Dermis microvascular lymphatic vessel endothelial cell (primary cell): ENCODE results near the gene TSHZ1. TPM values are rescaled to one million over a fixed set of nuclear protein-coding genes. Genes with fewer than 3 reads are reported as not detected.

ENCODE experiments used
- DNase-seq, 2 donors: peaks; one replicate each; pipeline versions ENCODE4 v3.0.0 to v3.0.0-alpha.2; 2010; ENCODE audit warnings: low read depth in 2 of 2
- total RNA-seq: library from RNA; depleted of rRNA; stranded (reverse); fragments of >200 nt; gene quantifications from 2 replicates; pipeline ENCODE4 v1.2.1, GENCODE V29; 2014

Gene TSHZ1
- total RNA-seq: 6.5 and 13.4 TPM in 2 replicates

- DNase-seq: peak; percentile 95
Observed at GRCh38 chr18:75210274-75211001, at the start of gene TSHZ1. TSHZ1 (plus strand) TSS chr18:75210797; CDS start chr18:75211877, 1,080 bp downstream.

GRCh38 chr18:75161256-75162028 is 49.2 kb upstream of the TSHZ1 start:
- DNase-seq: peak; percentile 9 to 56

- peak; percentile 7 to 40 for DNase-seq
Observed at GRCh38 chr18:75162467-75162866, 48.1 kb upstream of the TSHZ1 start.

DNA sequence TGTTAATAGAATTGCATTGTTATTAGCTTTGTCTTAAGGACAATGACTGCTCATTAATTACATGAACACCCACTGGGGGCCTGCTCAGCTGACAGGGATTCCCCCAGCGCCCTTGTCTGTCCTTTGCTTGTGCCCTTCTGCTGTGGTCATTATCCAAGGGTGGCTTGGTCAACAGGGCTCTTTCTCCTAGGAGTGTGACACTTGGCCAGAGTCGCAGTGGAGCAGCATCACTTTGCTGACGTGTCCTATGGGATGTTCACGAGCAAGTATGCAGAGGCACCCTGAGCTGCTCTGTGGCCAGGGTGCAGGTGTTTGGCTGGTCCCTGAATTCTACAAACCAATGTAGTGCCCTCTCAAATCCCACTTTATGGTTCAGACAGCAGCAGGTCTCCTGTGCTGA is 47.6 kb upstream of the TSHZ1 start:
- no peak for DNase-seq

- no peak for DNase-seq
Observed at GRCh38 chr18:75163736-75164135, 46.9 kb upstream of the TSHZ1 start.

DNA sequence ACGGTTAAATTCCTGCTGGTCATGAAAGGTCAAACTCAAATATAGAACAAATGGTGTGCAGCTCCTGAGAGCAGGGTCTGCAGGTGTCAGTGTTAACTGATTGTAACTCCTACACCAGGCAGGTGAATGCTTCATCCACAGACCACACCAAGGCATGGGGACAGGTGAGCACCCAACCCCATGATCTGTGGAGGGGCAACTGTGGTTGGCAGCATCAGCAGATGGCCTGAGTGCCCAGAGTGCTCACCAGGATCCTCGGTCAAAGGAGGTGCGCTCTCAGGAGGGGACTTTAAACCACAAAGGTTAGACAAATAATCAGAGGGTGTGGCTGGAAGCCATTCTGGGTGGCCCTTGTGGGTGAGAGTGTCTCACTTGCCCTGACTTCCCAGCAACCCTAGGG is 46.1 kb upstream of the TSHZ1 start:
- DNase-seq: no peak

DNA sequence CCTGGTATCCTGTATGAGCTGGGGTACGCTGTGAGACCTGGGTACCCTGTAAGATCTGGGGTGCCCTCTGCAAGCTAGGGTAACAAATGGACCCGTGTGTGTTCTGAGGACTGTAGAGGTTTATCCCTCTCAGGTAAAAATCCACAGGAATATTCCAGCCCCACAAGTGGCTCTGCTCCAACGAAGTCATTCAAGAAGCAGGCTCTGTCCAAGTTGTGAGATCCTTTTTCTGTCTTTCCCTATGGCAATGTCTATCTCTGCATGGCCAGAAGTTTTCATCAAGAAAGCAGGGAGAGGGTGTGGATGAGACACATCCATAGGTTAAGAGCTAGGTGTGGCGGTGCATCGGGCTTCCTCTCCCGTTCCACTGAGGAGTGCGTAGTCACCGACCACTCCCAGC is 44.7 kb upstream of the TSHZ1 start:
- no peak for DNase-seq

- no peak for DNase-seq
Observed at GRCh38 chr18:75167137-75167536, 43.5 kb upstream of the TSHZ1 start.

GRCh38 chr18:75167759-75168618 is 42.6 kb upstream of the TSHZ1 start:
- DNase-seq: no peak

DNA sequence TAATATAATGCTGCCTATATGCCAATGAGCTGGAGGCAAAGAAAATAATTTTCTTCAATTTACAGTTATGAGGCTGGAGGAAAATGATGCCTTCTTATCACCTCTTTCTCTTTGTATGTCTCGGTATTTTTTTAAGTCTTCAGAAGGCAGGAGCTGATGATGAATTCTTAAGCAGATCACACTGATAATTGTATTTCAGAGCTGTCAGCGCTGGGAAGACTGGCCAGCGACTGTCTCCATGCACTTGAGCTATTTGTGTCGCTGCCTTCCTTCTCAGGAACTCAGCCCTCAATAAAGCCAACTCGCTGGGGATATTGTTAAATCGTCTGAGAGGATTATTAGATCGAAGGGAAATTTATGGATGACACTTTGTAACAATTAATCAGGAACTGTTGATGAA is 42.0 kb upstream of the TSHZ1 start:
- DNase-seq: no peak

- no peak for DNase-seq
Observed at GRCh38 chr18:75169411-75169810, 41.2 kb upstream of the TSHZ1 start.

DNA sequence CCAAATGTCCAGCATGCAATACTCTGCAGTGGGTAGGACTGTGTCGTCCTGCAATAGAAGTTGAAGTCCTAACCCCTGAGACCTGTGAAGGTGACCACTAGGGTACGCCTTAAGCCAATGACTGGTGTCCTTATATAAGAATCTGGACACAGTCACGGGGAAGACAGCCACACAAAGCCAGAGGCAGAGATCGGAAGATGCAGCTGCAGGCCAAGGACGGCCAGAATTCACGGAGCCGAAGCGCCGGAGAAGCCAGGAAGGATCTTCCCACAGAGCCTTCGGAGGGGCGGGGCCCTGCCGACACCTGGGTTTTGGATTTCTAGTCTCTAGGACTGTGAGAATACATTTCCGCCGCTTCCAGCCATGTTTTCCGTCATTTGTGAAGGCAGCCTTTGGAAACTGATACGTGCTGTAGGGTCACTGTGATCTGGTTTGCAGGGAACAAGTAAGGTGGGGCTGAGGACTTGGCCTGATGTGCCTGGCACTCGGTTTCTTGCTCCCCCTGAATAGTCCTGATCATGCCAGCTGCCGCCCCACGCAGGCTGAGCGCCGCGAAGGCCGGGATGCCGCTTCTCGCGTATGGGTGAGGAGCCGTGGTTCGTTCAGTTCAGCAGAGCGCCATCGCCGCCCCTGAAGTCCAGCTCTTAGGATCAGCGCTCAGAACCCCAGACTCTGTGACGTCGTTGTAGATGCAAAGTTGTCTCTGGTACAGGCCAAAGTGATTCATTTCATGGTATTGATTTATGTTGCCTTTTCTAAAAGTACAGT is 40.4 kb upstream of the TSHZ1 start:
- no peak for DNase-seq

DNA sequence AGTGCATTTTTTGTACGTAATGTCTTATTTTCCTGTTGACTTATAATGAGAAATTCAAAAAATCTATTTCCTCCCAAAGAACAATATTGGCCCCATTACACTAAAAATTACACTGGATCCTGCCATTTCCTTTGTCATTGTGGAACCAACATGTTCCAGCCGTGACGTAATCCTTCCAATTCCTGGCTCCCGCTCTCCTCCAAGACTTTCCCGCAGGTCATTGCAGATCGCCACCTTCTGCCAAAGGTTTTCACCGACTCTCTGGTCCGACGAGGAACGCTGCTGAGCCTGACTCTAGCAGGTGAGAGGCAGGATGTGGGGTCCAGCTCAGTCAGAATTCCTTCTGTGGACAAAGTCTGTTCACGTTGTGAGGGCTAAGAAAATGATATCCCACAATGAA is 39.7 kb upstream of the TSHZ1 start:
- DNase-seq: peak; percentile 55 to 57

DNA sequence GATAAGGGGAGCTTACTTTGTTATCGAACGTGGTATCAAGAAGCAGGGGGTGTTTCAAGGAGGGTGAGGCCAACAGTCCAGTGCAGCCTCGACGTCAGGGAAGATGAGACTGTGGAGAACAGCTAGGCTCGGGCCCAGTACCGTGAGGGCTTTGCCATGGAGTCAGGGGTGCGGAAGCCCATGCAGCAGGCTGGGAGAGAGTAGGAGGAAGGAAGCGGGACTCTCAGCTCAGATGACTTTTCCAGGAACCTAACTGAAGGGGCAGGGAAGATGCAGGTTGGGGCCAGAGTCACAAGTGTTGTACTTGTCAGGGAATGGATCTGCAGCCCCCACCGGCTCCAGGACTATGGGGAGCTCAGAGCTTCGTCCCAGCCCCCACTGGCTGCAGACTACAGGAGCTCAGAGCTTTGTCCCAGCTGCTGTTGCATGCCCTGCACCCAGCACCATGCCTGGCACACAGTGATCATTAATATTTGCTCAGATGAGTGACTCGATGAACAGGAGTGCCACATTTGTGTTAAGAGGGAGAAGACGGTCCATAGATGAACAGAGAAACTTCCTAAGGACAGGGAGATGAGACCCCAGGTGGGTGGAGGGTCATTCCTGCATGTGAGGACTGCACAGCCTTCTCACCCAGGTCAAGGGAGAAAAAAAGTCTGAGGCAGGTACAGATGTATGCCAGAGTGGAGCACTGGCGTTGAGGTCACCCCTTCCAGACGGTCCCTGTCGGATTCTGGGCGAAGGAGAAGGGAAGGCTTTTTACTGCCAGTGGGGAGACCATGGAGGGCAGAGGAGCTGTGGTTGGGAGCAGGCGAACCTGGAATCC is 38.1 kb upstream of the TSHZ1 start:
- DNase-seq: no peak

DNA sequence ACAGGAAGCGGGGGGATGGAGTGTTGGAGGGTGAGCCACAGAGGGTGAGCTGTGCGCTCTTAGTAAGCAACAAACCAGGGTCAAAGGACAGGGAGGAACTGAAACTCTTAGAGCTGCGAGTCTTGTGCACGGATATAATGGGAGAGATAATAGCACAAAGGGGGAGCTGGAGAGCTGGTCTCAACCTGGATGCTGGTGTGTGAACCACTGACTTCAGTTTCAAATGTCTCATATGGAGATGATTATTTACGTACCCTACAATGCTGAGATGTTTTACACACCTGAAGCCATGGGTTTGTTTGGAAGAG is 37.5 kb upstream of the TSHZ1 start:
- peak; percentile 4 to 22 for DNase-seq

DNA sequence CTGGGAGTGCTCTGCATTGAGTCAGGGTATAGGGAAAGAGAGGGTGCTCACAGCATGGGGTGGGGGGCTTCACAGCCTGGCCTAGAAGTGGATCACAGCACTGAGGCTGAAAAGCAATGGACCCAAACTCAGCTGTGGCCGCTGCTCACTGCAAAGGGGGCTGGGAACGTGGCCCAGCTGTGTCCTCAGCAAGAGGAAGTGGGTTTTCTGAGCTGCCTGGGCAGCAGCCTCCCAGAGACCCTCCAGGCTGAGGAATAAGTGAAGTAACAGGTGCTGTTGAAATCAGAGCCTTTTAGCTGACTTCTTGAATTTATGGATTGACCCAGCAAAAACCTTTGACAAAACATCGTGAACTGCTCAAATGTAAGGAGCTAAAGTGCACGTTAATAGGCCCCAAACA is 36.9 kb upstream of the TSHZ1 start:
- DNase-seq: no peak

- DNase-seq: no peak
Observed at GRCh38 chr18:75176849-75177248, 33.7 kb upstream of the TSHZ1 start.

- DNase-seq: no peak
Observed at GRCh38 chr18:75178376-75178775, 32.2 kb upstream of the TSHZ1 start.

DNA sequence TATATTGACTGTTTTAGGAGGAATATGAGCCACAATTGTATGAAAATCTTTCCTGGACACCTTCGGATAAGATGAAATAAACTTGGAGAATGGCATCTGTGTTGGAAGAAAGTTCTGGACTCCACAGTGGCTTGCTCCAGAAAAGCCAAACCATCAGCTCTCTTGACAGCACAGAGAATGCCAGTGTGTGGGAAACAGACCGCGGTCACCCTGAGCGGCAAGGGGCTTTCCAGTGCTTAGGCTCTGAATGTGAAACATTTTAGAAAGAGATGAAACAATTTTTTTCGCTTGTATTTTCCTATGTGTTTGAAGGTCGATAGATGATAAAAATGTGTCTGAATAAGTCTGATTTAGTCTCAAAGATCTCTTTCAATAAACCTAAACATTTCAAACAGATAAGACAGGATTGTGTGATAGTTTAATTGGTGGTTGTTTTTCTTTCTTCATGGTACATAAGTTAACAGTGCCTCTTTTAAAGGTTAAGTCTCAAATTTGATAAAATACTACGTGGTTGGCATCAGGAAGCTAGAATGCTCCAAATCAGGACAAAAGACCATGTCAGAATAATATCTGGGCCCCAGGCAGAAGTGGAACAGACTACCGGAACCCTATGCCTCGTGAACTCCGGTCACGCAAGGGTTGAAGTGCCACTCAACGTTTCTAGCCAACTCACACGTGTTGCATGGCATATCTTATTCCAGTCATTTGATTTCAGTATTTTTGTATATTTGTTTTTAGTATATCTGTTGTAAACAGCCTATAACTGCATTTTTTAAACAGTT is 30.6 kb upstream of the TSHZ1 start:
- no peak for DNase-seq

GRCh38 chr18:75183524-75183923 is 27.1 kb upstream of the TSHZ1 start:
- DNase-seq: no peak
